Stimulated activated CD4-positive, alpha-beta T cell treated with anti-CD3 and anti-CD28 coated beads, Interleukin-4, amount 100 ng/mL, for 24 hours (primary cell): ENCODE measurements around the gene FNTB.

ENCODE experiments used
- DNase-seq: peaks from one replicate; pipeline ENCODE4 v3.0.0-alpha.2; 2020

The FNTB gene

DNA sequence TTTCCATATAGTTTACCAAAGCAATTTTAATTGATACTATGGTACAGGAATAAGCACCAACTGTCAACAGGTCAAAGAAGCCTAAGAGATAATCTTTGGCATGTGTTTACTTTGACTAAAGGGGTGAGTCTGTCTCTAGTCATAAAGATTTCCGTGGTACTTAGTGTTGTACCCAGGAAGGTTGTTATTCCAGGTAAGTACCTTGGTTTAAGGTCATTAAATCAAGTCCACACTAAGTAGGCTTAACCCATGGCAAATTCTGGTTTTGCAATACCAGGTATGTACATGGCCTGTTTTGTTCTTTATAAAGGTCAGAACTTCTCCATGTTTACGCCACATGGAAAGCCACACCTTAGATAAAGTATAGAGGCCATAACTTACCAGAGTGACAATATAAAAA is 105.7 kb downstream of the FNTB start:
- DNase-seq: no peak

DNA sequence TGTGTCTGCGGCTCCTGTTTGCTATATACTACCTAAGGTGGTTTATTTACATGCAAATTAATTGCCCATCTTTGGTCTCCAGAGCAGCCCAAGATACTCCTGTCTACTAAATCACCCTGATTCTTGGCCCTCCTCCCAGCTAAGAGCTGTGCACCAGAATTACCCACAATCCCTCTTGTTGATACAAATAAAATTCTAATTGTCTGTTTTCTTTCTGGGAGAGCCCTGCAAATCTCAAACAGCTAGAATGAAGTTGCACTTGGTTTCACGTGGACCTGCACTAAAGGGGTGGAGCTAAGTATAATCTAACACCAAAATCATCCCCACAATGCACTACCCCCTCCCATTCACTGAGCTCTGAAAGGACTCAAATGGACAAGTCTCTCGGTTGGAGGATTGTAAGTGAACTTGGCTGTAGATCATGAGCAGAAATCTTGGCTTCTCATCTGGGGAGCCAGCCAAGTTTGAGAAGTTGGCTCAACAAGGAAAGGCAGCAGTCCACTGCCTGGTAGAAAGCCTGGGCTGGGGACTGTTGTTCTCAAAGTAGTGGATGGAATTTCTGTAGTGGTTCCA is 109.0 kb downstream of the FNTB start:
- DNase-seq: no peak

DNA sequence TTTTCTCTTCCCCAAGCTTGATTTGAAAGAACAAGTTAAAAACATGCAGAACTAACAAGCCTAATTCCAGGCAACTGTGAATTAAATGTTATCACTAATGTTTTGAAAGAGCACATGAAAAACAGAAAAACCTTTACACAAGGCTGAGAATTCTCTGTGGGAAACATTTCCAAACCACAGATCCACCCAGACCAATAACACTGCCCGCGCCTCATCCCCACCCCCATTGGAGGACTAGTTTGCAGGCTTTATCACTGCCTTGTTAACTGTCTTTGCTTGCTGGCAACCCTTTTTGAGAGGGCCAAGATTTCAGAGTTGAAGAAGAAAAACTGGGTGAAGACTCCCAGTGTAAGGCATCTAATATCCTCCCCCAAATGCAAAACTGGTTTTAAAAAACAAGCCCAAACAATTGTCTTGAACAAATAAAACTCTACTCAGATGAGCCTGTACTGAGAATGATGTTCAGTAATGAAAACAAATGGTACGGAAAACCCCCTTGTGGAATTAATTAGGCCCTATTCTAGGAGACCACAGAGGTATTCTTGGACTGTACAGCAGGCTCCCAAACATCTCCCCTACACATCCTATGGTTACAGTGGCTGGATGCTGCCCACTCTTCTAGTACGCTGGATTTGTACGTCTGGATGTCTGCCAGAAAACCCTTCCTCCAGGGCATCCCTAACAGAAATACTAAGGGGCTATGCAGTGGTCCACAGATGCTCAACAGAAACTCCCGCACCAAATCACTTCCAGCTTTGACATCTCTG is 109.8 kb downstream of the FNTB start:
- peak; percentile 12 for DNase-seq

DNA sequence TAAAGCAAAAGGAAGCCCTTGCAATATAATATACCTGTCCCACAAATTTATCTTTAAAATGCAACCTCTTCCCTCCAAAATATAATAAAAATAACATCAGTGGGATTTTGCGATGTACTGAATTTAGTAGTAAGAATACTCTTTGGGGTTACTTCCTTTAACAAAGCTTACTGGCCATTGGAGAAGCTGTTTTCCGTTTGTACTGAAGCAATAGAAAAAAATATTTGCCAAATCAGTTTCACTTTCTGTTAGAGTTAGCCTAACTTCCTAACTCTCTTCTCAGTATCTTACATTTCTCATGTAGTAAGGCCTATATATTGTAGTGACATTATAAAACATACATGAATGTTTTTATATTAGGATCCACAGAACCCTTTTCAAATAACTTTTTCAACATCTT is 111.9 kb downstream of the FNTB start:
- no peak for DNase-seq

DNA sequence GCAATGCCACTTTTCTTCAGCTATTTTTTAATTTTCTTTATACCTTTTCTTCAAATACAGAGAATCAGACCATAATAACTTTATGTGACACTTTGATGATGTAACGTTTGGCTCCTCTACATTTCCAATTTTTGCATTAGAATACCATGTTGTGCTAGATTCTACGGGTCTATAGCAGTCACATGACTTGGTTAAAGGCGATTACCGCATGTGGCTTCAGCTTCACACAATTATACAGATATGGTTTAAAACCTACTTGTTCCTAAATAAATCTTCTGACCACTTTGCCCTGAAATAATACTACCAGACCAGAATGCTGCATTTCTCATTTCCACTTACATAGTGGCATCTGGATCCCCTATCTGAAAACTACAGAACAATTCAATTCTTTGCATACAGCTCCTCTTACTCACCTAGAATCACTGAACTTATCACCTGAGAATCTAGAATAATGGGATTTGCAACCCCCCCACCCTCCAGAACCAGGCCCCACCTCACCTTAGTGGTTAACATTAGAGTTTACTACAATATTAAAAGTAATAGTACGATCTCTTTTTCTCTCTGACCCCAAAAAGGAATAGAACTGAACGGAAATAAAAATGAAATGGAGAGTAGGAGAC is 114.3 kb downstream of the FNTB start:
- no peak for DNase-seq

DNA sequence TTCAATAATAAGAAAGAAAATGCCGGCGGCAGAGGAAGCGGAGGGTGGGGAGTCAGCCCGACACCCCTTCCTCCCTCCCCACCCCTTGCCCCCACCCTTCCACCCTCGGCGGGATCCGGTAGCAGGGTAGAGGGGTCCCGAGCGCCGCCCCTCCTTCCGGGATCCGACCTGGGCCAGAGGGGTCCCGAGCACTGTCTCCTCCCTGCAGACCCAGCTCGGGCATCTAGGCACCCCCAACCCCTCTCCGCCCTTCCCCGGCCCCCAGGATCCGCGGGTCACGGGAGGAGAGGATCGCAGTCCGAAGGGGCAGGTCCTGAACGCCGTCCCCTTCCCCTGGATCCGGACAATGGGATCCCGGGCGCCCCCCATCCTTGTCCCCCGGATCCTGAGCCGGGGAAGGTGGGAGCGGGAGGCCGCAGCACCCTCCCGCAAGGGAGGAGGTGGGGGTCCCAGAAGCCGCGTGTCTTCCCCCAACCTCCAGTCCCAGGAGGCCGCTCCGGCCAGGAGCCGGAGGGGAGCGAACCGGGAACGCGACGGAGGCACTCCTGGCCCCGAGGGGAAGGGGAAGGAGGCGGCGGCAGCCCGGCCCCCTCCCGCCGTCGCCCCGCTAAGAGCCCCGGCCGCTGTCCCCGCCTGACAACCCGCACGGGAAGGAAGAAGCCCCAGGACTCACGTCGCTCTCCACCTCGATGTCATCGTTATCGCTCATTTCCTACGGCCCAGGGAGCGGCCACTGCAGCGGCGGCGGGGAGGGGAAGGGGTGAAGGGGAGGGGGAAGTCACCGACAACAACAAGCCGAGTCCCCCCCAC is 115.1 kb downstream of the FNTB start:
- peak; percentile 37 for DNase-seq

DNA sequence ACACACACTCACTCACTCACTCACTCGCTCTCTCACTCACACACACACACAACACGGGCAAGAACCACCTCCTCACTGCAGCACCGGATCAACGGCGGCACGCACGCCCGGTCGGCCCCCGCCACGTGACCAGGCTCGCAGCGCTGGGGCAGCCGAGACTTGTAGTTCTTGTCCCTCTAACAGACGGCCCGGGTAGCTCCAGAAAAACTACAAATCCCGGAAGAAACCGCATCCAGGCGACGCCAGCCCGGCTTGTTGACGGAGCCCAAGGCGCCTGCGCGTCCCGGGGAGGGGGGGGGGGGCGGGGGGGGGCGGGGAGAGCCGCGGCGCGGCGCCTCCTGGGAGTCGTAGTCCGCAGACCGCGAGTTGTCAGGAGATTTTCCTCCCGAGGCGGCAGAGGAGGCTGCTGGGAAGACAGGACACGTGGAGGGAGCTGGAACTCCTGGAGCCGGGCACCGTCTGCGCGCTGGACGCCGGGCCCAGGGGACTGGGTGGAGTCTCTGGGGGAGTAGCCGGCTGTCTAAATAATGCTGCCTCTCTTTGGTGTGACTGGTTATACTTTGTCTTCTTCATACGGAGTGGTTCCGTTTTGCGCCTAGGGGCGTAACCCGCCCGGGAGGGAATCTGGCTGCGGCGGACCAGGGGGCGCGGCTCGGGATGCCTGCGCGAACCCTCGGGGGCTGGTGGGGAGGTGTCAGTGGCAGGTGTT is 115.9 kb downstream of the FNTB start, which contains the start of gene MAX:
MAX (minus strand) TSS at position 77 of the 709 bp plus-strand sequence. CDS start 178 bp downstream, outside the sequence.
- DNase-seq: peak; percentile 99

DNA sequence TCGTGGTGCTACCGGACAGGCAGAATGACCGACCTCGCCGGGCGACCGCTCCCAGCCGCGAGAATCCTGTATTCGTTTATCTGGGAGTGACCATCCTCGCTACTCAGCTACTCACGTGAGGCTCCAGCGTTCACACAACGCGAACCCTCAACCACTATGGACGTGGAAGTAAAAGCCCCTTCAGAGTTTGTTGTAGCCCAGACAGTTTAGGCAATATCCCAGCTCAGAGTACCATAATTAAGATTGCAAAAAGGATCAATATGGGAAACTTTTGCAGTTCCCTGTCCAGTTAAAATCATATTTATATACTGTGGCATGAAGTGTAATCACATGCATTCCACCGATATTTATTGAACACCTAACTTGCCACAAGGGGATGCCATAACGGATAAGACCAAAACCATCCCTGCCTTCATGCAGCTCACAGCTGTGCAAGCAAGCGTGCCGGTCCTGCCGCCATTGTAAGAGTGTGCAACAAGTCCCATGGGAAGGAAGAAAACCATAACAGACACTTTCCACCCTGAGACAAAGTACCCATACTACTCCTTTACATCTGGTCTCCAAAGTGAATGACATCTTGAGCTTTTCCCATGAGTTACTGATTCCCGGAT is 116.6 kb downstream of the FNTB start:
- DNase-seq: peak; percentile 22

DNA sequence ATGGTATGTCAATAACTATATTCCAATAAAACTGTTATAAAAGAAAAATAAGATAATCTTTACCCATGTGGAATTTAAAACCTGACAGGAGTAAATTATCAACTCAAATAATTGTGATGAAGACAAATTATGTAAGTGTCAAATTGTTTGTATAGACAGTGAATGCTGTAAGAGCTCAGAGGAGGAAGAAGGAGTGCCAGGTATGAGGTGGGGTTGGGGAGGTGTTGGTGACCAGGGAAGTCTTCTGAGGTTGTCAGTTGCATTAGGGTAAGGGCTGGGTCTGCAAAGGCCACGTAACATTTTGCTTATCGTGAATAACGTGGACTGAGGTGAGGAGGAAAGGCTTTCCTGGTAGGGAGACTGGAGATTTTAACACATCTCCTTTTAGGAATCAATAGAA is 118.1 kb downstream of the FNTB start:
- DNase-seq: no peak

DNA sequence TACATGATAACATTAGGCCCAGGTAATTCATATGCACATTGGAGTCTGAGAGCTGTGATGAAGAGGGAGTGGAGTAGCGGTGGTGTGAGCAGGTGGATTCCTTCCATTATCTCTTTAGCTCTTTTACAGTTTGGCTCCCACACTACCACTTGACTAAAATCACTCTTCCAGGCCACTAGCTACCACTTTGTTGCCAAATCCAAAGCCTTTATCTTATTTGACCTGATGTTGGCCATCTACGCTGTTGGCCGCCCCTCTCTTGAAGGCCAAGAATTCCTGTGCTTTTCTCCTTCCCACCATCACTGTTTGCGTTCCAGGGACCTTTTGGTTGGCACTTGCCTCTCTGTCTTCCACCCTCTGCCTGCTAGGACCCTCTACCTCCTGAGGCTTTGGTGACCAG is 119.6 kb downstream of the FNTB start:
- no peak for DNase-seq

DNA sequence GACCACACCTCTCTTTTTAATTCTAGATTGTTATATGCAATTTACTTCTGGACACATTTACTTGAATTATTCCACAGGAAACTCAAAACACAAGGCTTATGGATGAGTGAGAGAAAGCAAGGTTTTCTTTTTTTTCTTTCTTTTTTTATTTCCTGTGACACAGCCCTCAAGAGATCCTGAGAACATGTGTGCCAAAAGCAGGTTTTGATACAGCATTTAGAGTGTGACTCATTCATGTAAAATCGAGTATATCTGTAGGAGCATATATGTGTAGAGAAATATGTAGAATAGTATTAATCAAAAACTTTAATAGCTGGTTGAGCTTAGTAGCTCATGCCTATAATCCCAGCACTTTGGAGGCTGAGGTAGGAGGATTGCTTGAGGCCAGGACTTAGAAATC is 120.0 kb downstream of the FNTB start:
- DNase-seq: no peak

DNA sequence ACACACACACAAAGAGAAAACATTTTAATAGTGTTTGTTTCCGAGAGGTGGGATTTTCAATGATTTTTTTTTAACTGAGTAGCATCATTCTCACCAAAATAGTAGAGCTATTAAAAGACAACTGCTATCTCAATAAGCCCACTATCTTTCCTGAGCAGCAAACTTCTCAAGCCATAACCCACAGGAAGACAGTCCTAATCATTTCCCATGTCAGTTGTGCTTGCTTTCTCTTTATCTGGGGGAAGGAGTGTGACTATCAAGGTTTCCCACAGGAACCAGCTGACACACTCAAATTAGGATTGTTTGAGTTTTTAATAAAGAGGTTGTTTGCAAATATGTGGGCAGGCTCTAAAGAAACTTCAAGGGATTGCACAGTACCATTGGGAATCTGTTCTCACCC is 120.5 kb downstream of the FNTB start:
- DNase-seq: no peak

DNA sequence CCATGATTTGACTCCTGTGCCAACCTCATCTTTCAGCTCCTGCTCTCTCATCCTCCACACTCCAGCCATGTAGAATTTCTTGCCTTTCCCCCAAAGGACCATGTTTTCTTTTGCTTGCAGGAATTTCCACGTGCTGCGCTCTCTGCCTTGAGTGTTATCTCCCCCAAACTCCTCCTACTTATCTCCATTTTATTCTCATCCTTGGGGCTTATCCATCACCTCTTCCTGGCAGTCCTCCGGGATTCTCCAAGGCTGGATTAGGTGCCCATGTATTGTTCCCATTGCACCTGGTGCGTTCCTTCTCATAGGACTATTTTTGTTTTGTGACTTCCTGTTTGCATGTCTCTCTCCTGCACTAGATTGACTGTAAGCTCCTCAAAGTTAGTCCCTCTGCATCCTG is 122.7 kb downstream of the FNTB start:
- no peak for DNase-seq

DNA sequence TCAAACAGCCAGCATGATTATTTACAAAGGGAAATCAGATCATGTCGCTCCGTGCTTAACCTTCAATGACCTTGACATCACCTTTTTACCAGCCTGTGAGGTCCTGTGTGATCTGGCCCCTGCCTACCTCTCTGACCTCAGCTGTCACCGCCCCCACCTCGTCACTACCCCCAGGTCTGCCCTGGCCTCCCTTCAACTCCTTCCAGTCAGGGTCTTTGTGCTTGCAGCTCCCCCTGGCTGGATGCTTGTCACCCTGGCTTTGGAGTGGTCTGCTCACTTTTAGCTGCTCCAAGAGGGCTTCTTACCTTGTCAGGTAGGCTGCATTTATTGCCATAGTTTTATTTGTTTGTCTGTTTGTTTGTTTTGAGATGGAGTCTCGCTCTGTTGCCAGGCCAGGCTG is 123.8 kb downstream of the FNTB start:
- no peak for DNase-seq
